Caco-2 (cell line): ENCODE results near the gene ZNF541. TPM values are rescaled to one million over a fixed set of nuclear protein-coding genes. Genes with fewer than 3 reads are reported as not detected.
"Not testable (repeated sequence)": the region's sequence is repeated elsewhere in the genome, so short reads cannot be mapped to it uniquely, and the experiment has no call there.

Experiments used
- BruUV-seq: library from RNA; stranded (reverse); fragments of 400-500 nt; replicated peaks from 2 replicates; lab custom pipeline; 2021; lab: Mats Ljungman, UMichigan
- CTCF ChIA-PET: fragments of 300-600 bp; sonication (Branson Sonifier 250); formaldehyde crosslinking; loops from one replicate; lab custom pipeline; 2022; ENCODE audit warnings: antibody characterized with exemption; lab: Charles Lee
- POLR2A ChIA-PET: fragments of 300-600 bp; sonication (Branson Sonifier 250); formaldehyde crosslinking; loops from one replicate; lab custom pipeline; 2022; ENCODE audit warnings: antibody characterized with exemption; lab: Charles Lee
- DNase-seq, 2 experiments: peaks; one replicate each; pipeline versions ENCODE4 v3.0.0 to v3.0.0-alpha.2; 2020 to 2022
- H3K27me3 ChIP-seq: replicated peaks from 2 replicates; pipeline ENCODE4 v1.6.0; 2011; ENCODE audit warnings: low read length; ENCODE audit not compliant: control insufficient read depth, insufficient read depth
- H3K36me3 ChIP-seq: 2 replicates; pipeline ENCODE4 v1.5.1; 2011; ENCODE audit warnings: low read length; ENCODE audit not compliant: control insufficient read depth, insufficient read depth
- H3K4me1 ChIP-seq: fragments of 250-450 bp; sonication (Bioruptor Pico); 2 replicates; pipeline ENCODE4 v1.5.1; 2020; ENCODE audit warnings: mild to moderate bottlenecking
- H3K4me3 ChIP-seq: 2 replicates; pipeline ENCODE4 v1.5.1; 2011; ENCODE audit warnings: low read depth, mild to moderate bottlenecking, control low read depth, low read length
- H3K9me3 ChIP-seq: fragments of 250-450 bp; sonication (Bioruptor Pico); 2 replicates; pipeline ENCODE4 v1.5.1; 2020; ENCODE audit warnings: mild to moderate bottlenecking, moderate library complexity
- H3K27ac Mint-ChIP-seq: one replicate; pipeline ENCODE4 v1.8.0; 2022; ENCODE audit warnings: mixed read lengths; ENCODE audit not compliant: unreplicated experiment
- H3K27me3 Mint-ChIP-seq: one replicate; pipeline ENCODE4 v1.8.0; 2022; ENCODE audit warnings: mixed read lengths; ENCODE audit not compliant: insufficient read depth, unreplicated experiment
- H3K36me3 Mint-ChIP-seq: one replicate; pipeline ENCODE4 v1.8.0; 2022; ENCODE audit warnings: mild to moderate bottlenecking, mixed read lengths; ENCODE audit not compliant: insufficient read depth, unreplicated experiment
- H3K4me1 Mint-ChIP-seq: one replicate; pipeline ENCODE4 v1.8.0; 2022; ENCODE audit warnings: low read depth, mixed read lengths; ENCODE audit not compliant: unreplicated experiment
- H3K4me3 Mint-ChIP-seq: one replicate; pipeline ENCODE4 v1.8.0; 2022; ENCODE audit warnings: mild to moderate bottlenecking, moderate library complexity, mixed read lengths; ENCODE audit not compliant: unreplicated experiment
- H3K9me3 Mint-ChIP-seq: one replicate; pipeline ENCODE4 v1.8.0; 2022; ENCODE audit warnings: mixed read lengths; ENCODE audit not compliant: unreplicated experiment
- intact Hi-C: fragments of 100-400 bp; cut with micrococcal nuclease; formaldehyde crosslinking; loops from one replicate; pipeline ENCODE4 v1.10.0; 2022; ENCODE audit not compliant: unreplicated experiment
- total RNA-seq: library from RNA; stranded (reverse); gene quantifications from 2 replicates; pipeline ENCODE4 v1.2.3, GENCODE V29; 2022
- TF ChIP-seq, protein P1 (sequence below), 2 experiments: fragments of 200-600 bp in 1 of 2; IDR thresholded peaks; 1 replicate in 1 of 2; 2 replicates in 1 of 2; pipeline versions ENCODE4 v1.5.1 to v1.8.0; 2011 to 2022; ENCODE audit warnings: antibody characterized with exemption in 1 of 2, control low read depth in 1 of 2, inconsistent platforms in 1 of 2, low read depth in 1 of 2, low read length in 1 of 2, mild to moderate bottlenecking in 1 of 2, moderate library complexity in 1 of 2; ENCODE audit not compliant: insufficient read depth in 1 of 2, severe bottlenecking in 1 of 2, unreplicated experiment in 1 of 2

The ZNF541 gene
- total RNA-seq, 1 experiment from 2014 or later = not detected

DNA sequence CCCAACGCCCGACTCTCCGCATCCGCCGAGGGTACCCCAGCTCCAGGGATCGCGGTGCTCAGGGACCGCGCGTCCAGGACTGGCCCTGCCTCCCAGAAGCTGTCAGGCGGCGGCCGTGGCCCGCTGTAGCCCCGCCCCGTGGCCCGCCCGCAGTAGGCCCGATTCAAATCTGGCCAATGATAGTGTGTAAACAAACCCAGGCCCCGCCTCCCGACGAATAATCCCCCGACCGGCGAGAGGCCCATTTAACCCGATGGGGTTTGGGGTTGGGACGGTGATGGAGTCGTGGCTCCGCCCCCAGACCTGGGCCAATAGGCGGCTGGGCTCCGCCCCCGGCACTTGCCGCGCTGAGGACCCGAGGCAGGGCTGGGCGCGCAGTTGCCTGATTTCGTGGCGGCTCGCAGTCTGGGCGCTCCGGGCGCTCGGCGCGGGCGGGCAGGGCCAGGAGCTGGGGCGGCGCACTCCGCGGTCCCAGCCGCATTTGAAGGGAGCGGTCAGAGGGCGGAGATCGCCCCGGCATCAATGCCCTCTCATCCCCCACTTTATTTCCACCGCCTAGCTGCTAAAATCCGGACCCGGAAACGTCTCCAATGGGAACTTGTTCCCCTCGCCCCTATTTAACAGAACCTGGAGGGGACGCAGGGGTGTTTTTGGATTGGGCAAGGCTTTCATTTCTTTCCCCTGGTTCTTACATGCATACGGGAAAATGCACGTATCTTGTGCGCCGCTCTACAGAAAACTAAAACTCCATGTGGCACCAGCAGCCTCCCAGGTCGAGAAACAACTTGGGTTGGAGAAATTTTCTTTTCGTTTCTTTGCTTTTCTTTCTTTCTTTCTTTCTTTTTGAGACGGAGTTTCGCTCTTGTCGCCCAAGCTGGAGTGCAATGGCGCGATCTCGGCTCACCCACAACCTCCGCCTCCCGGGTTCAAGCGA, 27.6 kb upstream of the ZNF541 start:
- H3K4me1 ChIP-seq = peaks cover 24% of the 10 kb centered on the region
- Mint-ChIP-seq H3K4me1 (peaks cover 21% of the 10 kb centered on the region), H3K27me3 (no peaks in the 10 kb centered on the region), H3K36me3 (peaks cover 29% of the 10 kb centered on the region), H3K27ac (peak overlapping the region; percentile 87), H3K4me3 (peak overlapping the region; percentile 77), H3K9me3 (no peaks in the 10 kb centered on the region)
- H3K9me3 ChIP-seq = no peaks in the 10 kb centered on the region
- ChIA-PET CTCF (interaction anchor here (0.6 to 1.7 kb wide), 8 partner anchors 17 to 164 kb away, joined by 3 to 7 read pairs (median 4); partner anchors contain the start of gene NAPA), POLR2A (interaction anchor here (0.7 to 2.8 kb wide), 9 partner anchors 8 to 705 kb away, joined by 3 to 23 read pairs (median 4); no protein-coding TSS in a partner anchor)
- TSS peak; percentile 93 for BruUV-seq
- intact Hi-C loops = loop anchor here (1.0 to 5.0 kb wide), 6 partner anchors 8 to 163 kb away; partner anchors contain the start of gene NAPA
- H3K4me3 ChIP-seq = peak overlapping the region; percentile 46
- DNase-seq = peak; percentile 100
- TF ChIP-seq, protein P1, sequence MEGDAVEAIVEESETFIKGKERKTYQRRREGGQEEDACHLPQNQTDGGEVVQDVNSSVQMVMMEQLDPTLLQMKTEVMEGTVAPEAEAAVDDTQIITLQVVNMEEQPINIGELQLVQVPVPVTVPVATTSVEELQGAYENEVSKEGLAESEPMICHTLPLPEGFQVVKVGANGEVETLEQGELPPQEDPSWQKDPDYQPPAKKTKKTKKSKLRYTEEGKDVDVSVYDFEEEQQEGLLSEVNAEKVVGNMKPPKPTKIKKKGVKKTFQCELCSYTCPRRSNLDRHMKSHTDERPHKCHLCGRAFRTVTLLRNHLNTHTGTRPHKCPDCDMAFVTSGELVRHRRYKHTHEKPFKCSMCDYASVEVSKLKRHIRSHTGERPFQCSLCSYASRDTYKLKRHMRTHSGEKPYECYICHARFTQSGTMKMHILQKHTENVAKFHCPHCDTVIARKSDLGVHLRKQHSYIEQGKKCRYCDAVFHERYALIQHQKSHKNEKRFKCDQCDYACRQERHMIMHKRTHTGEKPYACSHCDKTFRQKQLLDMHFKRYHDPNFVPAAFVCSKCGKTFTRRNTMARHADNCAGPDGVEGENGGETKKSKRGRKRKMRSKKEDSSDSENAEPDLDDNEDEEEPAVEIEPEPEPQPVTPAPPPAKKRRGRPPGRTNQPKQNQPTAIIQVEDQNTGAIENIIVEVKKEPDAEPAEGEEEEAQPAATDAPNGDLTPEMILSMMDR (IDR thresholded peaks at IDR 0.05; ENCODE audit: insufficient read depth in 1 of 2, low read depth in 1 of 2, low read length in 1 of 2, severe bottlenecking in 1 of 2, unreplicated experiment in 1 of 2) = no peak
- no peaks in the 10 kb centered on the region for H3K27me3 ChIP-seq
- H3K36me3 ChIP-seq = no peaks in the 10 kb centered on the region

DNA sequence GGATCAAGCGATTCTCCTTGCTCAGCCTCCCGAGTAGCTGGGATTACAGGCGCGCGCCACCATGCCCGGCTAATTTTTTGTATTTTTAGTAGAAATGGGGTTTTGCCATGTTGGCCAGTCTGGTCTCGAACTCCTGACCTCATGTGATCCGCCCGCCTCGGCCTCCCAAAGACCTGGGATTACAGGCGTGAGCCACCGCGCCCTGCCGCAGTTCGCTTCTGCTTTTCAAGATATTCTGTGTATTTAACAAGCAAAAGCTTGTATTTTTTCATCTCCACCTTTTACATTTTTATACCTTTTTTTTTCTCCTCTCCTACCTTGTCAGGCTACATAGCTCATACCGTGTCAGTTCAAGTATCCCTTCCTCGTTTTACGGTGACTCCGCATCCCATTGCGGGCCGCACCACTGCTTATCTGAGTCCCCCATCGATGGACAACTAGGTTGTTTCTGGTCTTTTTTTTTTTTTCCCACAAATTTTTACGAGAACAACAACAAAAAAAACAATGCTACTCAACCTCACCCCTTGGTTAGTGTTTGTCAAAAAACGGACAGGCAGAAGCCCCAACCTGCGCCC, 26.8 kb upstream of the ZNF541 start:
- ChIA-PET POLR2A (interaction anchor here (0.9 to 2.8 kb wide), 5 partner anchors 8 to 67 kb away, joined by 3 to 23 read pairs (median 11); no protein-coding TSS in a partner anchor), CTCF (interaction anchor here (0.9 to 1.7 kb wide), 6 partner anchors 18 to 163 kb away, joined by 3 to 7 read pairs (median 4); partner anchors contain the start of gene NAPA)
- DNase-seq, H3K9me3 ChIP-seq, H3K27me3 ChIP-seq, H3K9me3 Mint-ChIP-seq, H3K27me3 Mint-ChIP-seq, BruUV-seq, H3K36me3 ChIP-seq: not testable (repeated sequence)
- peak overlapping the region; percentile 46 for H3K4me3 ChIP-seq
- intact Hi-C loops = loop anchor here (1.0 to 5.0 kb wide), 6 partner anchors 9 to 162 kb away; partner anchors contain the start of gene NAPA
- H3K4me1 ChIP-seq = peaks cover 24% of the 10 kb centered on the region
- Mint-ChIP-seq H3K4me3 (peak overlapping the region; percentile 77), H3K4me1 (peaks cover 21% of the 10 kb centered on the region), H3K27ac (peak overlapping the region; percentile 87), H3K36me3 (peaks cover 29% of the 10 kb centered on the region)

DNA sequence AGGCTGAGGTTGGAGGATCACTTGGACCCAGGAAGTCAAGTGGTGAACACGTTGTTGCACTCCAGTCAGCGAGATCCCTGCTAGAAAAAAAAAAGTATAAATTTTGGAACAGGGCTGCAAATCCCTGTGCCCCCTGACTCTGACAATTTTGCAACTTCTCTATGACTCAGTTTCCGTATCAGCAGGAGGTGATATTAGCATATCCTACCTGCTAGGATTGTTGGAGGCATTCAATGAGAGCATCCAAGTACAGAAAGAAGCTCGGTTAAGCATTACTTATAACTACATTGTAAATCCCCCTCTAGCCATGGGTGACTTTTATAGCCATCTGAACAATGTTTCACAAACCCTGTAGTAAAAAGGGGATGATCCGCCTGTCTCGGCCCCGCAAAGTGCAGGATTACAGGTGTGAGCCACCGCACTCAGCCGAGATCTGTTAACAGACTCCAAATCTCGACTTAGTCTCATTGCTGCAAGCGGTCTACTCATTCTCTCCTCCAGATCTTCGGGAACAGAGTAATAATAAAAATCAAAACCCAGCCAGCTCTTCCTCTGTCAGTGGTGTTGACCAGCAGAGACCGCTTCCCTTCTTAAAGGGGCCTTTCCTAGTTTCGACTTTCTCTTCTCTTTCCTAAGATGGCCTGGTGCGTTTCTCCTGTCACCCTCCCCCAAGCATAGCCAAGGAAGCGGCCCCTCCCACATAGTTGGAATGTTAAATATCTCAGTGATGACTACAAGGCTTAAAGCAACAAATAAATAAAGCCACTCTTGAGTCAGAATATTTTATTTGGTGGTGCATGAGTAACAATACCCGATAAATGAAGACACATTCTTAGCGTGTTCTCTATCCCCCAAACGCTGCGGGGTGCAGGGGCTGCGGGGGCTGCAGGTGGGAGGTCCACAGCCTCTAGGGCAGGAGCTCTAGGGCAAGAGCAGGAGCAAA, 25.7 kb upstream of the ZNF541 start:
- DNase-seq = peak; percentile 83 to 85

More for the DNA sequence above, 25.7 kb upstream of the ZNF541 start:
- H3K9me3 Mint-ChIP-seq = no peaks in the 10 kb centered on the region
- BruUV-seq = TSS peak; percentile 73
- H3K4me3 Mint-ChIP-seq = peak overlapping the region; percentile 77
- CTCF ChIA-PET = interaction anchor here (0.7 to 1.6 kb wide), 7 partner anchors 19 to 163 kb away, joined by 3 to 8 read pairs (median 3); no protein-coding TSS in a partner anchor
- Histone ChIP-seq H3K36me3 (no peaks in the 10 kb centered on the region), H3K4me3 (peak overlapping the region; percentile 35), H3K4me1 (peaks cover 24% of the 10 kb centered on the region), H3K9me3 (no peaks in the 10 kb centered on the region), H3K27me3 (no peaks in the 10 kb centered on the region)
- intact Hi-C loops = no loop called here
- H3K36me3 Mint-ChIP-seq = peaks cover 29% of the 10 kb centered on the region
- TF ChIP-seq, protein P1 (IDR thresholded peaks at IDR 0.05; ENCODE audit: insufficient read depth in 1 of 2, low read depth in 1 of 2, low read length in 1 of 2, severe bottlenecking in 1 of 2, unreplicated experiment in 1 of 2) = no peak
- POLR2A ChIA-PET = interaction anchor here (0.7 to 2.8 kb wide), 2 partner anchors 49 to 68 kb away, joined by 6 to 23 read pairs; no protein-coding TSS in a partner anchor
- peaks cover 21% of the 10 kb centered on the region for H3K4me1 Mint-ChIP-seq
- peak overlapping the region; percentile 87 for H3K27ac Mint-ChIP-seq
- H3K27me3 Mint-ChIP-seq = no peaks in the 10 kb centered on the region
